AG04450 (cell line): ENCODE results near the gene EDARADD. TPM values are rescaled to one million over a fixed set of nuclear protein-coding genes. Genes with fewer than 3 reads are reported as not detected.
A peak's percentile ranks its signal among the peaks of the same experiment; 100 is the strongest.
"Not testable (repeated sequence)": the region's sequence is repeated elsewhere in the genome, so short reads cannot be mapped to it uniquely, and the experiment has no call there.

Experiments
- CTCF ChIA-PET: fragments of 300-600, 350-600 bp; formaldehyde crosslinking; extraction: SDS; loops from one replicate; lab custom pipeline; 2022; ENCODE audit warnings: antibody characterized with exemption, inconsistent platforms; lab: Charles Lee
- POLR2A ChIA-PET: fragments of 350-600 bp; formaldehyde crosslinking; extraction: SDS; loops from one replicate; lab custom pipeline; 2021; ENCODE audit warnings: antibody characterized with exemption, inconsistent platforms; lab: Yijun Ruan, JAX
- DNase-seq: peaks from one replicate; pipeline ENCODE4 v3.0.0-alpha.2; 2011; ENCODE audit warnings: low read depth, low spot score
- H3K27ac ChIP-seq: one replicate; pipeline ENCODE4 v1.5.1; 2012; ENCODE audit warnings: low read depth, low read length, control low read depth
- H3K27me3 ChIP-seq: one replicate; pipeline ENCODE4 v1.6.0; 2012; ENCODE audit warnings: low read length; ENCODE audit not compliant: control insufficient read depth, insufficient read depth
- H3K4me3 ChIP-seq: 2 replicates; pipeline ENCODE4 v1.5.1; 2011; ENCODE audit warnings: mild to moderate bottlenecking, low read depth, low read length, control low read depth
- H3K9me3 ChIP-seq: 2 replicates; pipeline ENCODE4 v1.5.1; 2012; ENCODE audit warnings: low read length; ENCODE audit not compliant: control insufficient read depth, insufficient read depth
- CTCF ChIP-seq: IDR thresholded peaks from 2 replicates; pipeline ENCODE4 v1.5.1; 2011; ENCODE audit warnings: low read depth, low read length, control low read depth, inconsistent platforms
- polyA plus RNA-seq: library from polyadenylated mRNA; depleted of rRNA; stranded (reverse); fragments of >200 nt; gene quantifications from 2 replicates; pipeline ENCODE4 v1.2.3, GENCODE V29; 2011

Gene EDARADD
- polyA plus RNA-seq, 1 experiment: not detected

DNA sequence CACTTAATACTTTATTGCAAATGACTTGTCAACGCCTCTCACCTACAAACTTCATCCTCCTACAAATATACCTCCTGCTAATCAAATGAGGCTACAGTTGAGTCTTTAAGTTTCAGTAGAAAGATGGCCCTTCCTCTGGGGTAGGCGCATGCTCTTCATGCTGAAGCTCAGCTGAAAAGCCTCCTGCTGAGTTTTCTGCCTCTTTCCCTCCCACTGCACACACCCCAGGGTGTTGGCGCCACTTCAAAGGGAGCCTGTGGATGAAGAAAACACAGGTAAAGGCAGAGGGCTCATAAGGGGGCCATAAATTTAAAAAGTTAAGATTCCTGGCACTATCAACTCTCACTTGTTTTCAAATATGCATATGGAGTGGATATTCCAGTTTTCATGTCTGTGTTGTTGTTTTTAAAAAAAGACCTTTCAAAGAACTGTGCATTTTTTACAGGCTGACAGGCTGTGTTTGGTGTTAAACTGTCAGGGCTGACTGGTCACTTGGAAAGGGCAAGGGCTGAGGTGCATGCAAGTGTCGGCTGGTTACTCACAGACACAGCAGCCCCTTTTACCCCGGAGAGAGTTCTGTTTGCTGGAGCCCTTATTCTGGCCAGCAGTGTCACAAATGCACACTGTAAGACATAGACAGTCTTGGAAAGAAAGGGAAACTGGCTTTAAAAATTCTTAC lies 86.8 kb downstream of the EDARADD start:
- POLR2A ChIA-PET: no interaction called here
- CTCF ChIA-PET: interaction anchor here (0.6 kb wide), 1 partner anchor 128 kb away, joined by 8 read pairs; no protein-coding TSS in a partner anchor

DNA sequence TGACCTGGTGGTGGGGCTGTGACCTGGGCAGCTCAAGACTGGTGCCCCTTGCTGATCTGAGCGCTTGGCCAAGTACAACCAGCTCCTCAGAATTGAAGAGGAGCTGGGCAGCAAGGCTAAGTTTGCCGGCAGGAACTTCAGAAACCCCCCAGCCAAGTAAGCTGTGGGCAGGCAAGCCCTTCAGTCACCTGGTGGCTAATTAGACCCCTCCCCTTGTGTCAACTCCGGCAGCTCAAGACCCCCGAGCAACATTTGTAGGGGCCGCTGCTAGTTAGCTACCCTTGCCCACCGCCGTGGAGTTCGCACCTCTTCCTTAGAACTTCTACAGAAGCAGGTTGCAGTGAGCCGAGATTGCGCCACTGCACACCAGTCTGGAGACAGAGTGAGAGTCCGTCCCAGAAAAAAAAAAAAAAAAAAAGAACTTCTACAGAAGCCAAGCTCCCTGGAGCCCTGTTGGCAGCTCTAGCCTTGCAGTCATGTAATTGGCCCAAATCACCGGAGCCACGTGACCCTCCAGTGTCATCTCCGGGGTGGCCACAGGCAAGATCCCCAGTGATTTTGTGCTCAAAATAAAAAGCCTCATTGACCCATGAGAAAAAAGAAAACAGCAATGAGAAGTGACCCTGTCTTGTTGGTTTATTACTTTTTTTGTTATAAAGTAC lies 90.4 kb downstream of the EDARADD start:
- no peak for TF ChIP-seq CTCF
- H3K4me3 ChIP-seq: no peak overlapping the region
- no peaks in the 10 kb centered on the region for H3K9me3 ChIP-seq
- ChIA-PET POLR2A (no interaction called here), CTCF (interaction anchor here (0.7 to 1.2 kb wide), 2 partner anchors 29 to 380 kb away, joined by 3 read pairs; no protein-coding TSS in a partner anchor)
- no peaks in the 10 kb centered on the region for H3K27me3 ChIP-seq
- no peak overlapping the region for H3K27ac ChIP-seq
- DNase-seq: no peak

More for the DNA sequence above, 86.8 kb downstream of the EDARADD start:
- no peak overlapping the region for H3K27ac ChIP-seq
- no peak for DNase-seq
- H3K4me3 ChIP-seq: no peak overlapping the region
- H3K27me3 ChIP-seq: no peaks in the 10 kb centered on the region
- H3K9me3 ChIP-seq: no peaks in the 10 kb centered on the region; the same call in 1 of the 2 replicates
- TF ChIP-seq CTCF: no peak

DNA sequence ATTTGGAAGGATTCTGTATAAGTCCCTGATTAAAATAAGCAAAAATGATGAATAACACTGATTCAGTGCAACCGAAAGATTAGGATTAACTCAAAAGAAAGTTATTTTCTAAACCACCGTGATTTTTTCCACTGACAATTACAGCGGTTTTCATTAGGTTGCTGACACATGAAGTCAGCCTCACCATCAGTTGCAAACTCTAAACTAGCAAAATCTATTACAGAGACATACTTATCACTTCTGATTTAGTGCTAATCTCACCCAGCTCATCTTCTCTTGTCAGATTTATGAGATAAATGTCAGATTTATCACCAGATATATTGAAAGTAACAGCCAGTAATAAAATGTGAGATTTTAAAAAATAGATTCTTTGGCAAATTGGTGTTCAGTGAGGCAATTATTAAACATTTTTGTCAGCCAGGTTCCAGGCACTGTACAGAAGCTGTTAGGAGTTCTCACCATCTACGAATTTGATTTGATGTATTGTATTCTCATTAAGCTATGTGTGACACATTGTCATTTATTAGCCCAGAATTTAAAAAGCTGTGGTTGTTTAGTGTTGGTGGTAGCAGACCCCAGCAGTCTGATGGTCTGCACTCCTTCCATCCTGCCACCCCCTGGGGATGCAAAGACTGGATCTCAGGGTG lies 92.4 kb downstream of the EDARADD start:
- POLR2A ChIA-PET: no interaction called here
- Histone ChIP-seq H3K9me3 (no peaks in the 10 kb centered on the region), H3K27me3 (no peaks in the 10 kb centered on the region), H3K4me3 (no peak overlapping the region), H3K27ac (no peak overlapping the region)
- CTCF ChIA-PET: interaction anchor here (1.8 kb wide), 1 partner anchor 378 kb away, joined by 5 read pairs; no protein-coding TSS in a partner anchor
- DNase-seq: no peak
- no peak for TF ChIP-seq CTCF

- H3K27ac ChIP-seq, H3K27me3 ChIP-seq, POLR2A ChIA-PET, DNase-seq, H3K9me3 ChIP-seq, H3K4me3 ChIP-seq: not testable (repeated sequence)
- CTCF ChIA-PET: interaction anchor here (0.5 to 2.3 kb wide), 10 partner anchors 12 to 385 kb away, joined by 3 to 12 read pairs (median 3); no protein-coding TSS in a partner anchor
Measured at GRCh38 chr1:236489161-236489560, 95.1 kb downstream of the EDARADD start.

- no peak overlapping the region for H3K27ac ChIP-seq
- no peaks in the 10 kb centered on the region for H3K27me3 ChIP-seq
- POLR2A ChIA-PET: no interaction called here
- H3K4me3 ChIP-seq: no peak overlapping the region
- DNase-seq: no peak
- CTCF ChIA-PET: interaction anchor here (0.5 to 2.3 kb wide), 11 partner anchors 11 to 386 kb away, joined by 3 to 12 read pairs (median 4); no protein-coding TSS in a partner anchor
- no peaks in the 10 kb centered on the region for H3K9me3 ChIP-seq
- TF ChIP-seq CTCF: peak; percentile 52
Measured at GRCh38 chr1:236489710-236490377, 95.8 kb downstream of the EDARADD start.
